Non-pigmented ciliary epithelial cell (primary cell): ENCODE results near the gene TMC1.
"Not testable (repeated sequence)": the region's sequence is repeated elsewhere in the genome, so short reads cannot be mapped to it uniquely, and the experiment has no call there.

Experiments used
- DNase-seq: peaks from one replicate; pipeline ENCODE4 v3.0.0-alpha.2; 2010; ENCODE audit warnings: low read depth

TMC1 gene

GRCh38 chr9:72526901-72527800, 5.7 kb downstream of the TMC1 start:
- peak; percentile 77 for DNase-seq

- no peak for DNase-seq
Observed at GRCh38 chr9:72527801-72528195, 6.4 kb downstream of the TMC1 start.

GRCh38 chr9:72529531-72529930, 8.1 kb downstream of the TMC1 start:
- DNase-seq = no peak

GRCh38 chr9:72533322-72533721, 11.9 kb downstream of the TMC1 start:
- DNase-seq = no peak

GRCh38 chr9:72534931-72535330, 13.5 kb downstream of the TMC1 start:
- DNase-seq = no peak

GRCh38 chr9:72537011-72537545, 15.7 kb downstream of the TMC1 start:
- no peak for DNase-seq

- DNase-seq = no peak
Observed at GRCh38 chr9:72537671-72538070, 16.3 kb downstream of the TMC1 start.

GRCh38 chr9:72538921-72539702, 17.7 kb downstream of the TMC1 start:
- DNase-seq = no peak

- no peak for DNase-seq
Observed at GRCh38 chr9:72539824-72540347, 18.5 kb downstream of the TMC1 start.

- no peak for DNase-seq
Observed at GRCh38 chr9:72540348-72540873, 19.0 kb downstream of the TMC1 start.

- not testable (repeated sequence) for DNase-seq
Observed at GRCh38 chr9:72542537-72542833, 21.1 kb downstream of the TMC1 start.

- no peak for DNase-seq
Observed at GRCh38 chr9:72542917-72543316, 21.5 kb downstream of the TMC1 start.

GRCh38 chr9:72551306-72551705, 29.9 kb downstream of the TMC1 start:
- no peak for DNase-seq

GRCh38 chr9:72552356-72552755, 30.9 kb downstream of the TMC1 start:
- no peak for DNase-seq

GRCh38 chr9:72554221-72554641, 32.8 kb downstream of the TMC1 start:
- peak; percentile 68 for DNase-seq

GRCh38 chr9:72557549-72557948, 36.1 kb downstream of the TMC1 start:
- DNase-seq = peak; percentile 91

- no peak for DNase-seq
Observed at GRCh38 chr9:72560086-72560485, 38.7 kb downstream of the TMC1 start.

- DNase-seq = no peak
Observed at GRCh38 chr9:72563806-72564205, 42.4 kb downstream of the TMC1 start.

GRCh38 chr9:72564479-72565281, 43.3 kb downstream of the TMC1 start:
- no peak for DNase-seq

GRCh38 chr9:72565535-72565934, 44.1 kb downstream of the TMC1 start:
- no peak for DNase-seq

- DNase-seq = no peak
Observed at GRCh38 chr9:72574156-72574810, 52.9 kb downstream of the TMC1 start.
